Mesothelial cell of epicardium (in vitro differentiated cells): Measurements from ENCODE around the gene SLC34A1. TPM values are rescaled to one million over a fixed set of nuclear protein-coding genes. Genes with fewer than 3 reads are reported as not detected.

Experiments used
- DNase-seq, 2 experiments: peaks; one replicate each; pipeline ENCODE4 v3.0.0; 2021; ENCODE audit warnings: low spot score in 2 of 2; ENCODE audit not compliant: unreplicated experiment in 2 of 2
- H3K27ac Mint-ChIP-seq: 2 replicates; pipeline ENCODE4 v1.8.0; 2021; ENCODE audit warnings: mixed read lengths
- H3K27me3 Mint-ChIP-seq: 2 replicates; pipeline ENCODE4 v1.8.0; 2021; ENCODE audit warnings: low read depth, mixed read lengths
- H3K36me3 Mint-ChIP-seq: 2 replicates; pipeline ENCODE4 v1.8.0; 2021; ENCODE audit warnings: mixed read lengths
- H3K4me1 Mint-ChIP-seq: 2 replicates; pipeline ENCODE4 v1.8.0; 2021; ENCODE audit warnings: mixed read lengths
- H3K4me3 Mint-ChIP-seq: 2 replicates; pipeline ENCODE4 v1.8.0; 2021; ENCODE audit warnings: mild to moderate bottlenecking, moderate library complexity, mixed read lengths
- H3K9me3 Mint-ChIP-seq: 2 replicates; pipeline ENCODE4 v1.8.0; 2021; ENCODE audit warnings: mixed read lengths
- CTCF ChIP-seq: fragments of 200-600 bp; sonication (generic); IDR thresholded peaks from one replicate; pipeline ENCODE4 v1.5.0; 2021; ENCODE audit warnings: antibody characterized with exemption; ENCODE audit not compliant: unreplicated experiment
- total RNA-seq: library from RNA; stranded (reverse); gene quantifications from 3 replicates; pipeline ENCODE4 v1.2.1, GENCODE V29; 2021

SLC34A1 gene
- total RNA-seq, 1 donor from 2014 or later, result not detected

- Mint-ChIP-seq H3K4me3 (no peak overlapping the region), H3K9me3 (no peaks in the 10 kb centered on the region), H3K36me3 (peaks cover 3% of the 10 kb centered on the region), H3K4me1 (peaks cover 19% of the 10 kb centered on the region), H3K27me3 (no peaks in the 10 kb centered on the region), H3K27ac (no peak overlapping the region)
- DNase-seq, result no peak
- no peak for TF ChIP-seq CTCF
These were observed 46.7 kb downstream of the SLC34A1 start for GRCh38 chr5:177430972-177431316.

DNA sequence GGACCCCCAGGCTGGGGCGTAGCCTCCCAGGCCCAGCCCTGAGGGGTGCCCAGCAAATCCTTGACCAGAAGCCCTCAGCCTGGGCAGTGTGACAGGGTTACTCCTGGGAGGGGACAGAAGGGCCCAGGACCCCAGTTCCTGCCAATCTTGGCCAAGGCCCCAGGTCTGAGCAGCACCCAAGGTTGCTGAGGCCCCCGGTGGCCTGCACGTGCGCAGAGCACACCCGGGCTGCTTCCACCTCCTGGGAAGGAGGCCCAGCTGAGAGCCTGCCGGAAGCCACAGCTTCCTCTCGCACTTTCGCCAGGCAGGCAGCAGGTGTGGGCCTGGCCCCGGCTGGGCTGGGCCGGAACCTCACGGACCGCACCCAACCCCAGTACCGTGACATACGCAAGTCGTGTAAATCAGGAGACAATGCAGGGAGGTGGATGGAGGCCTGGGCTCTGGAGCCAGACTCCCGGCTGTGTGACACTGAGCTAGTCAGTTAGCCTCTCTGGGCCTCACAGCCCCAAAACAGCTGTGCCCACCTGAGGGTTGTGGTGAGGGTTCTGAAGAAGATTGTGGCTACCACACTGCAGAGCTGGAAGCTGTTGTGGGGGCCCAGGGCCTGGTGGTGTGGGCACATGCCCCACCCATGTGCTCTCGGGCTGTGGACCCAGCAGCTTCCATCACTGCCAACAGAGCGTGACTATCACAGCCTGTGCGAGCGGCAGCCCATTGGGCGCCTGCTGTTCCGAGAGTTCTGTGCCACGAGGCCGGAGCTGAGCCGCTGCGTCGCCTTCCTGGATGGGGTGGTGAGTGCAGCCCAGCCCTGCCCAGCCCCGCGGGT is 47.3 kb downstream of the SLC34A1 start:
- Mint-ChIP-seq H3K36me3 (peaks cover 4% of the 10 kb centered on the region), H3K9me3 (no peaks in the 10 kb centered on the region), H3K27me3 (no peaks in the 10 kb centered on the region), H3K4me1 (peaks cover 17% of the 10 kb centered on the region), H3K27ac (no peak overlapping the region), H3K4me3 (no peak overlapping the region)
- no peak for TF ChIP-seq CTCF
- no peak for DNase-seq

DNA sequence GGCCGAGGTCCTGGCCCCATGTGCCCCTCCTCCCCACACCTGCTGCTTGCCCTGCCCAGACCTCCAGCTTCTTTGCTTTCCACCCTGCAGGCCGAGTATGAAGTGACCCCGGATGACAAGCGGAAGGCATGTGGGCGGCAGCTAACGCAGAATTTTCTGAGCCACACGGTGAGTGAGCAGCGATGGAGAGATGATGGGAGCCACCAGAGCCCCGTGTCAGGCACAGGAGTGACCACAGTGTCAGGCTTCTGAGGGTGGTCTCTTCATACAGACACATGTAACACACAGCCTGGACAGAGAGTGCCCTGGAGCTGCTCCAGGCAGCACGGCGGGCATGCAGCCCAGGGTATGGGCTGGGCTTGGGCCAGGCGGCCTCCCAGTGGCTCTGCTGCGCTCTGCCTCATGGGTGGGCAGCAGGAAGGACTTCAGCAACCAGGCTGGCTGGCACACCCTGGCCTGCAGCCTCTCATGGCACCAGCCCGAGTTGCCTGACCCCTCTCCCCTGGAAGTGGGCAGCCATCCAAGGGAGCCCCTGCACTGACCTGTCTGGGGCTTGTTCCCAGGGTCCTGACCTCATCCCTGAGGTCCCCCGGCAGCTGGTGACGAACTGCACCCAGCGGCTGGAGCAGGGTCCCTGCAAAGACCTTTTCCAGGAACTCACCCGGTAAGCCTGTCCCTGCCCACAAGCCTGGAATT is 48.1 kb downstream of the SLC34A1 start:
- TF ChIP-seq CTCF, result no peak
- Mint-ChIP-seq H3K27ac (no peak overlapping the region), H3K9me3 (no peaks in the 10 kb centered on the region), H3K4me1 (peaks cover 15% of the 10 kb centered on the region), H3K4me3 (no peak overlapping the region), H3K27me3 (no peaks in the 10 kb centered on the region), H3K36me3 (peaks cover 7% of the 10 kb centered on the region)
- no peak for DNase-seq

DNA sequence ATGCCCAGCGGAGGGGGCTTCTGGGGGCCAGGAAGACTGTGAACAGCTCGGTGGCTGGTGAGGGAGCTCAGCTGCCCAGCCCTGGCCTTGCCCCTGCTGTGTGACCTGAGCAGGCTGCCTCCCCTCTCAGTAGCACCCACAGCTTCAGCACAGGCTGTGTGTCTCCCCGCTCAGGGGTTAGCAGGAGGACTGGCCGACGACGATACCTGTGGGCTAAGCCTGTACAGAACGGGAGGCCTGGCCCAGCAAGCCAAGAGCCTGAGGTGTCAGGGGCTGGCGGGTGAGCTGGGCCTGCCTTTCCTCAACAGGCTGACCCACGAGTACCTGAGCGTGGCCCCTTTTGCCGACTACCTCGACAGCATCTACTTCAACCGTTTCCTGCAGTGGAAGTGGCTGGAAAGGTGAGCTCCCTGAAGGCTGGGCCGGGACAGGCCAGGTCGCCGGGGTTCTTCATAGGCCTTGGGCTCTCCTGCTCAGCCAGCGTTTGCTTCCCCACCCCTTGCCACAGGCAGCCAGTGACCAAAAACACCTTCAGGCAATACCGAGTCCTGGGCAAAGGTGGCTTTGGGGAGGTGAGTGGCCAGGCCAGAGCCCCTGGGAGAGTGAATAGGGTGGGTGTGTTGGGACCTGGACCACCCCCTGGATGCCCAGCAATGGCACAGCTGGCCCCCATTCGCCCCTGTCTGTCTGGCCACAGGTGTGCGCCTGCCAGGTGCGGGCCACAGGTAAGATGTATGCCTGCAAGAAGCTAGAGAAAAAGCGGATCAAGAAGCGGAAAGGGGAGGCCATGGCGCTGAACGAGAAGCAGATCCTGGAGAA is 48.8 kb downstream of the SLC34A1 start:
- Mint-ChIP-seq H3K9me3 (no peaks in the 10 kb centered on the region), H3K27ac (no peak overlapping the region), H3K36me3 (peaks cover 10% of the 10 kb centered on the region), H3K4me1 (peaks cover 9% of the 10 kb centered on the region), H3K4me3 (no peak overlapping the region), H3K27me3 (no peaks in the 10 kb centered on the region)
- no peak for DNase-seq
- TF ChIP-seq CTCF, result no peak

DNA sequence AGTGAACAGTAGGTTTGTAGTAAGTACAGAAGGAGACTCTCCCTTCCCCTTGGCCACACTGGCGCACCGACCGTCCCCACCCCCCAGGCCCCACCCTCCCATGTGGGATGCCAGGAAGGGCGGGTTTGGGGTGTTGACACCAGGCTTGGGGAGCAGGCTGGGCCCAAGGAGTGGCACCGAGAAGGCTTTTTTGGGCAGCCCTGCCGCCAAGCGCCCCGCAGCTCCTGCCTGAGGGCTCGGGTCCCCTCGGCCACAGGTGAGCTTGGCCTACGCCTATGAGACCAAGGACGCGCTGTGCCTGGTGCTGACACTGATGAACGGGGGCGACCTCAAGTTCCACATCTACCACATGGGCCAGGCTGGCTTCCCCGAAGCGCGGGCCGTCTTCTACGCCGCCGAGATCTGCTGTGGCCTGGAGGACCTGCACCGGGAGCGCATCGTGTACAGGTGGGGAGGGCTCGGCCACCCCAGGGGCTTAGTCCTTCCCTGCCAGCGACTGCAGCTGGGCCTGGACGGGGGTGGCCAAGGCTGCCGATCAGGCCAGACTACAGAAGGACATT is 49.5 kb downstream of the SLC34A1 start:
- no peak overlapping the region for H3K4me3 Mint-ChIP-seq
- no peaks in the 10 kb centered on the region for H3K27me3 Mint-ChIP-seq
- H3K36me3 Mint-ChIP-seq, result peaks cover 15% of the 10 kb centered on the region

More for the DNA sequence above, 49.5 kb downstream of the SLC34A1 start:
- no peaks in the 10 kb centered on the region for H3K9me3 Mint-ChIP-seq
- no peak for TF ChIP-seq CTCF
- no peak overlapping the region for H3K27ac Mint-ChIP-seq
- peaks cover 8% of the 10 kb centered on the region for H3K4me1 Mint-ChIP-seq
- DNase-seq, result no peak
